Umbilical cord (tissue), 2 donors: ENCODE results near the gene PDAP1. TPM values are rescaled to one million over a fixed set of nuclear protein-coding genes. Genes with fewer than 3 reads are reported as not detected.
A peak's percentile ranks its signal among the peaks of the same experiment; 100 is the strongest.

Experiments used
- DNase-seq: peaks from one replicate; pipeline ENCODE4 v3.0.0-alpha.2; 2015; ENCODE audit warnings: low spot score
- total RNA-seq: library from RNA; depleted of rRNA; stranded (reverse); fragments of >200 nt; gene quantifications from one replicate; pipeline ENCODE4 v1.2.3, GENCODE V29; 2014; ENCODE audit warnings: low replicate concordance; ENCODE audit not compliant: insufficient read depth

Gene PDAP1
- total RNA-seq, 1 donor from 2014 or later, result 29.6 TPM

DNA sequence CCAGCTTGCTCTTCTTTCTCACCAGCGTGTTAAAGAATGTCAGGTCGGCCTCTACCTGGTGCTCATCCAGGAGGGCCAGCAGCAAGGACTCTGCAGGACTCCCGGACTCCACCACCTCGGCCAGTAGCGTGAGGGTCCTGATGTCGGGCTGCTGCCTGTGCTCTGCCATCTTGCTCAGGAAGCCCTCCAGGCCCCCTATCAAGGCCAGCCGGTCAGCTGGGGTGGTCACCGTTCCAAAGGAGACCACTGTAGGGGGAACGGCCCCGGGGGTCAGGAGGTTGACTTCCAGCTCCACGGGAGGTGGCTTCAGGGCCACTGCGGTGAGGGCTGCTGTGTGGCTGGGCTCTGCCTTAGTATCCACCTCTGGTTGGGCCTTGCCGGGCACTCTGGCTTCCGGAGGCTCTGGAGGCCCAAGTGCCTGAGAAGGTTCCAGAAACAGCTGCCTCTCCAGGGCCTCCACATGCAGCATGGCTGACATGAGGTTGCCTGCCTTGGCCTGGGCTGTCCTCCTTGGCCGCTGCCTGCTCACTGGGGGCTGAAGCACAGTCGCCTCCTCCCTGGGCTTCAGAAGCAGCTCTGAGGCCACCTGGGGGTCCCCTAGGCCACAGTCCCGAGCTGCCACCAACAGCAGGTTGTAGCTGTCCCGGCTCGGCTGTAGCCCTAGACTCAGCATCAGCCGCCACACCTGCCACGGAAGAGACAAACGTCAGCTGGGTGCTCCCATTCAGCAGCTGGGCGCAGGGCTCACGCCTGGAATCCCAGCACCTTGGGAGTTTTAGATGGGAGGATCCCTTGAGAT lies 16.7 kb upstream of the PDAP1 start:
- DNase-seq, result no peak

- DNase-seq, result no peak
These were observed 14.2 kb upstream of the PDAP1 start for GRCh38 chr7:99422625-99423024.

DNA sequence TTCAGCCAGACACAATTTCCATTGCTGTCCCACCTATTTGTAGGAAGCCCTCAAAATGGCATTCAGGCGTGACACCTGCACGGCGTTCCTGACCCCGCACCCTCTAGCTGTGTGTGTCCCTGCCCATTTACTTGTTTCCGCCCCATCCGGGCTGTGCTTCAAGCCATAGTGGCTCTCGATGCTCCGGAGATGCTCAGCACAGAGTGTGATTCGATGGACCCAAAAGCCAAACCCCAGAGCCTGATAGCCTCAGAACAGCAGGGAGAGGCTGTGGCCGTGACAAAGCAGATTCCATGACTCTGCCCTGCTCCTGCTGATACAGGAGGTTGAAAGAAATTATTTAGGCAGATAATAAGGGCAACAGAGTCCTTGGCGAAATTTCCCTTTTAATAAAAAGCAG lies 13.8 kb upstream of the PDAP1 start:
- DNase-seq, result no peak

GRCh38 chr7:99420986-99421385 lies 12.6 kb upstream of the PDAP1 start:
- peak; percentile 61 for DNase-seq

DNA sequence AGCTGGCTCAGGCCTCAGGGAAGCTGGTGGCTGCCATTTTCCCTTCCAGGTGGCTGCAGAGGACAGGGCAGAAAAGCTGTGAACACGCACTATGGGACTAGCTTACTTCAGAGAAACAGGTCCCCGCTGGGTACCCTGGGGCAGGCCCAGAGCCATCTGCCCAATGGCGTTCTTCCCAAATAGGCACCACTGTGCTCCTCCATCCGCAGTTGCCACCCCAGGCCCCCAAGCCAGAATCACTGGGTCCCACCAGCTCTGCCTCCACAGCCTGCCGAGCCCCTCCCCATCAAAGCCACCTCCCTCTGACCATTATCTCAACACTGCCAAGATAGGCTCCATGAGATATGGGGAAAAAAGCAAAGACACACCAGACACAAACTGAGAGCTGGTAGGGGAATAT lies 11.8 kb upstream of the PDAP1 start:
- no peak for DNase-seq

DNA sequence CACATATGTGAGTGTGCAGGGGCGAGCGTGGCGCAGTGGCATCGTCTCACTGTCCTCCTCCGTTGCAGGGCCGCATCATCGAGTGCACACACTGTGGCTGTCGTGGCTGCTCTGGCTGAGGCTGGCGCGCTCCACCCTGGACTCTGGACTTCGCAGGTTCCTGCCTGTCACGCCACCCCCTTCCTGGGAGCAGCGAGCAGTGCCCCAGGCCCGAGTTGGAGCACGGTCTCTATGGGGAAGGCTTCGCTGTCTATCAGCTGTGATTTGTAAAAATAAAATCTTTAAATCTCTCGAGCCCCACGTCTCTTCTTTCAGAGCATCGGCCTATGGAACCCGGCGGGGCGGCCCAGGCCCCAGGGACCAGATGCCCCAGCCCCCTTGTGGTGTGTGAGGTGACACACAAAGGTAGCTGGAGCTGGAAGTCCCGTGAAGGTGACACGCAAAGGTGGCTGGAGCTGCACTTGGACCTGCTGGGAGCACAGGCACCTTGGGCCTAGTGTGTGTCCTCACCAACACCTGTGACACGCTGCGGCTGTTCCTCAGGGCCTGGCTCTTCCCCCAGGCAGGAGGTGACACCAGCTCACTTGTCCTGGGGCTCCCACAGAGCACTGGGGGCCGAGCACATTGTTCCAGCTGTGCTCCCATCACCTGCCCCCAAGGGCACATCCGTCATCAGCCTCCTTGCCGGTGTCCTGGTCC lies 11.1 kb upstream of the PDAP1 start:
- no peak for DNase-seq

DNA sequence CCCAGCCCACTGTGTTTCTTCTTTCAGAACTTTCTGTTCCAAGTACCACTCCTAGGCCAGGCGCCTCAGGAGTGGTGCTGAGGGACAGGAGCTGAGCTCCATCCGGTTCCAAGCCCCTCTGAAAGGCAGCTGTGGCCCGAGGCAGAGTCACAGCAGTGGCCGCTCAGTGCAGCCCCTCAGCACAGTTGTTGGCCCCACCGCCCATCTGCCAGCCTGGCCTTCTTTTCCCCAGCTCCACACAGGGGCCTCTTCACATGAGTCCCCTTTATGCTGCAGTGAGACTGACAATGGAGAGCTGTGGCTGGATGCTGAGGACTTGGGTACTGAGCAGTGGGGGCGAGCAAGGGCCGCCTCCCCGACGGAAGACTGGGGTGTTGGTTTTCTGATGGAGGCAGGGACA lies 9.9 kb upstream of the PDAP1 start:
- DNase-seq, result no peak

DNA sequence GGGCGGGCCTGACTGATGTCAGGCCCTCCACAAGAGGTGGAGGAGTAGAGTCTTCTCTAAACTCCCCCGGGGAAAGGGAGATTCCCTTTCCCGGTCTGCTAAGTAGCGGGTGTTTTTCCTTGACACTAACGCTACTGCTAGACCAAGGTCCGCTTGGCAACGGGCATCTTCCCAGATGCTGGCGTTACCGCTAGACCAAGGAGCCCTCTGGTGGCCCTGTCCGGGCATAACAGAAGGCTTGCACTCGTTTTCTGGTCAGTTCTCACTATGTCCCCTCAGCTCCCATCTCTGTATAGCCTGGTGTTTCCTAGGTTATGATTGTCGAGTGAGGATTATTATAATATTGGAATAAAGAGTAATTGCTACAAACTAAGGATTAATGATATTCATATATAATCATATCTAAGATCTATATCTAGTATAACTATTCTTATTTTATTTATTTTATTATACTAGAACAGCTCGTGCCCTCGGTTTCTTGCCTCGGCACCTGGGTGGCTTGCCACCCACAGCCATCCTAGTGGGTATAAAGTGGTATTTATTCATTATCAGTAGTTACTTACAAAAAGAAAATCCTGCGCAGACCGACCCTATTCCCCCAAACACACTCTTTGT lies 7.2 kb upstream of the PDAP1 start:
- peak; percentile 32 for DNase-seq

DNA sequence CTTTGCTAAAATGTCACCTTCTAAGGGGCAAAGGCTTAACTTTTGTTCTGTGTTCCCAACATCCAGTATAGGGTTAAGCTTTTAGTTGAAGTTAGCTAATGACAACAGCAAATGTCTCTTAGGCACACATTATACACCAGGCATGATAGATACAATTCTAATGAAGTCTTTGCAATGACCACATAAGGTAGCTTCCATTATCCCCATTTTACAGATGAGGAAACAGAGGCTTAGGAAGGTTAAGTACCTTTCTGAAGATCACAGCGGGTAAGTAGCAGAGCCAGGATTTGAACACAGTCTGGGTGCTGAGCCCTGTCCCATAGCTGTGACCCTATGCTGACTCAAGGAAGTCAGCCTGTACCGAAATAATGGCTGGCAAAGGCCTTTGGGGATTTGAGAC lies 2.2 kb upstream of the PDAP1 start:
- no peak for DNase-seq

GRCh38 chr7:99409806-99410205 lies 1.4 kb upstream of the PDAP1 start:
- no peak for DNase-seq

GRCh38 chr7:99409192-99409572 lies 785 bp upstream of the PDAP1 start:
- peak; percentile 19 for DNase-seq

- peak; percentile 62 for DNase-seq
These were observed 472 bp downstream of the PDAP1 start for GRCh38 chr7:99407872-99408378.

- DNase-seq, result no peak
These were observed 1.8 kb downstream of the PDAP1 start for GRCh38 chr7:99406557-99406956.

- no peak for DNase-seq
These were observed 3.4 kb downstream of the PDAP1 start for GRCh38 chr7:99404977-99405320.

- no peak for DNase-seq
These were observed 4.0 kb downstream of the PDAP1 start for GRCh38 chr7:99404235-99404976.

- no peak for DNase-seq
These were observed 4.6 kb downstream of the PDAP1 start for GRCh38 chr7:99403764-99404163.

GRCh38 chr7:99402854-99403253 lies 5.5 kb downstream of the PDAP1 start:
- DNase-seq, result no peak

GRCh38 chr7:99399597-99399996 lies 8.8 kb downstream of the PDAP1 start:
- DNase-seq, result no peak

DNA sequence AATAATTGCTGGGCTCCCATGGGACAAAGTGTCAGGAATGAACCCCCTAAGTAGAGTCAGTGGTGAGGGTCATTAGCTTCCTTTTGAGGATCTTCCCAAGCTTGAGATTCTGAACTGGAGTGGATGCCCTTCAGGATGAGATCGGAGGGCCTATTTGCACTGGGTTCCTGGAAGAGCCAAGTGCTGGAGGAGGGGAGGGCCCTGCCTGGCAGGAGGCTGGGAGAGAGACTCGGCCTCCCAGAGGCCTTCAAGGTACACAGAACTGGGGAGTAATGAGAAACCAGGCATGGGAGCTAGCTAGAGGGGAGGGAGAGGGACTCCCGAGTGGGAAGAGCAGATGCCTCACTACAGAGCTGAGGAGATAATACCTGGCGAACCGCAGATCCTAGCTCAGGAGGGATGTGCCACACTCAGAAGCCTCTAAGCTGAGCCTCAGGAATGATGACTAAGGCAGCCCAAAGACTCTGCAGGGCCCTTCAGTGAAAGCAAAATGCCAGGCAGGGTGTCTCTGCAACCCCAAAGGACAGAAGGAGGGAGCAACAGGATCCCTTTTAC lies 9.4 kb downstream of the PDAP1 start:
- DNase-seq, result no peak

- no peak for DNase-seq
These were observed 11.0 kb downstream of the PDAP1 start for GRCh38 chr7:99397297-99397983.
